HG03565 (cell line): Measurements from ENCODE around the gene NECTIN1.

Experiments used
- ATAC-seq: cut with Tn5 transposase; IDR thresholded peaks from one replicate; pipeline ENCODE4 v1.9.1; 2021; ENCODE audit warnings: mild to moderate bottlenecking, moderate library complexity; ENCODE audit not compliant: unreplicated experiment

Gene NECTIN1

GRCh38 chr11:119734788-119735187 lies 5.8 kb upstream of the NECTIN1 start:
- no peak for ATAC-seq

GRCh38 chr11:119730789-119731386 lies 1.9 kb upstream of the NECTIN1 start:
- ATAC-seq: no peak

- no peak for ATAC-seq
Observed at GRCh38 chr11:119729951-119730613, 1.1 kb upstream of the NECTIN1 start.

- no peak for ATAC-seq
Observed at GRCh38 chr11:119729581-119729927, 554 bp upstream of the NECTIN1 start.

GRCh38 chr11:119728211-119728626 lies 781 bp downstream of the NECTIN1 start:
- no peak for ATAC-seq

- no peak for ATAC-seq
Observed at GRCh38 chr11:119727523-119728151, 1.4 kb downstream of the NECTIN1 start.

- ATAC-seq: no peak
Observed at GRCh38 chr11:119726585-119727522, 2.1 kb downstream of the NECTIN1 start.

- ATAC-seq: no peak
Observed at GRCh38 chr11:119726150-119726553, 2.8 kb downstream of the NECTIN1 start.

- no peak for ATAC-seq
Observed at GRCh38 chr11:119724956-119725355, 4.0 kb downstream of the NECTIN1 start.

- ATAC-seq: no peak
Observed at GRCh38 chr11:119723952-119724325, 5.1 kb downstream of the NECTIN1 start.

- ATAC-seq: no peak
Observed at GRCh38 chr11:119723243-119723951, 5.6 kb downstream of the NECTIN1 start.

- ATAC-seq: no peak
Observed at GRCh38 chr11:119722281-119722794, 6.7 kb downstream of the NECTIN1 start.

GRCh38 chr11:119721129-119722120 lies 7.6 kb downstream of the NECTIN1 start:
- ATAC-seq: no peak

- ATAC-seq: no peak
Observed at GRCh38 chr11:119720311-119720913, 8.6 kb downstream of the NECTIN1 start.

GRCh38 chr11:119717839-119718534 lies 11.0 kb downstream of the NECTIN1 start:
- no peak for ATAC-seq

- no peak for ATAC-seq
Observed at GRCh38 chr11:119716582-119717498, 12.2 kb downstream of the NECTIN1 start.

- no peak for ATAC-seq
Observed at GRCh38 chr11:119714590-119714989, 14.4 kb downstream of the NECTIN1 start.
